Stimulated activated naive CD4-positive, alpha-beta T cell (primary cell): ENCODE results near the gene RNF212.

ENCODE experiments used
- DNase-seq, 6 experiments: peaks; one replicate each; lab custom pipeline; 2025; lab: John Stamatoyannopoulos, UW

The RNF212 gene

DNA sequence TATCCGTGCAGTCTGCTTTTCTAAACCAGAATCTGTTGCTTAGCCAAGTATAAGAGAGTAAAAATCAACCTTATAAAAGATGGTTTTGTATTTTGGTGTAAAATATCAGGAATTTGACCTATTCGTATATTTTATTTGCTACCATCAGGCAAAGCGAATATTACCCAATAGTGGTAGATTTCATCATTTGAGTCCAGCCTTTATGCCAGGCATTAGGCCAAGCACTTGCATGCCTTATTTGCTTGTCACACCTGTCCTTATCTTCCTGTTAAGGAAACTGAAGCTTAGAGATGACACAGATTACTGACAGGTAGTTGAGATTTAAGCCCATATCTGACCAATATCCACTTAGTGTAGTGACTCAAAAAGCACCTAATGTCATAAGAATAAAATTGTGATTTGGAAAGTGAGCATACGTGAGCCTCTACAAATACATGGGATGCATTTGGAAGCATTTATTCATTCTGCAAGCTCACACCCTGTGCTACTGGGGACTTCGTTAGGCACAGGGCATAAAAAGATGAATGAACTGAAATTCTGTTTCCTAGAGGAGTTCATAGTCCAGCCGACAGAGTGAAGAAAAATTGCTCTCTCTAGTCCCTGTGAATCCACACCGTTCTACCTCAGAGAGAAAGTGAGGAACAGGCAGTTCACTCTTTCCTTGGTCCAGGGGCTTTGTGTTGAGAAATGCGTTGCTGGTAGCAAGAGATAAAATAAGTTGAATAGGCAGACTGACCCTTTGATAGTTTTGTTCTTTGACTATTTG is 2.3 kb upstream of the RNF212 start:
- DNase-seq: no peak

- DNase-seq: no peak
Measured at GRCh38 chr4:1112821-1113182, 562 bp downstream of the RNF212 start.

- no peak for DNase-seq
Measured at GRCh38 chr4:1112174-1112820, 1.1 kb downstream of the RNF212 start.

DNA sequence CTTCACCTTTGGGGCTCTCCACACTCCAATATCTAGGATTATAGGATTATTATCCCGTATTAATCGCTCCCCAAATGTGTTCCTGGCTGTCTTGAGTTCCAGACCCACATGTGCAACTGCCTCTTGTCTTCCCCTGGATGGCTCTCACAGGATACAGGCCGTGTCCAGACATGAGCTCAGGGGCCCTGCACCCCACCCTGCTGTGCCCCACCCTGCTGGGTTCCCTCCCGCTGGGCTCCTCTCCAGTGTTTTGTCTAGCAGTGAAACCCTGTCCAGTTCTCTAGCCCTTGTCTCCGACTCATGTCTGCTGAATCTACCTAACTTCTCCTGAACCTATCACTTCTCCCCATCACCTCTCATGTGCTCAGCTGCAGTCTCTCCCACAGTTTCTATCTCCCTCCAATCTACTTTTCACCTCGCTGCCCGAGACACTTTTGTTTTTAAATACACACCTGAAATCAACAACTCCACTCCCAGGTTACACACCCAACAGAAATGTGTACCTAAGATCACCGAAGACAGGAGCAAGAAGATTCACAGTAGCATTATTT is 2.0 kb downstream of the RNF212 start:
- DNase-seq: no peak

DNA sequence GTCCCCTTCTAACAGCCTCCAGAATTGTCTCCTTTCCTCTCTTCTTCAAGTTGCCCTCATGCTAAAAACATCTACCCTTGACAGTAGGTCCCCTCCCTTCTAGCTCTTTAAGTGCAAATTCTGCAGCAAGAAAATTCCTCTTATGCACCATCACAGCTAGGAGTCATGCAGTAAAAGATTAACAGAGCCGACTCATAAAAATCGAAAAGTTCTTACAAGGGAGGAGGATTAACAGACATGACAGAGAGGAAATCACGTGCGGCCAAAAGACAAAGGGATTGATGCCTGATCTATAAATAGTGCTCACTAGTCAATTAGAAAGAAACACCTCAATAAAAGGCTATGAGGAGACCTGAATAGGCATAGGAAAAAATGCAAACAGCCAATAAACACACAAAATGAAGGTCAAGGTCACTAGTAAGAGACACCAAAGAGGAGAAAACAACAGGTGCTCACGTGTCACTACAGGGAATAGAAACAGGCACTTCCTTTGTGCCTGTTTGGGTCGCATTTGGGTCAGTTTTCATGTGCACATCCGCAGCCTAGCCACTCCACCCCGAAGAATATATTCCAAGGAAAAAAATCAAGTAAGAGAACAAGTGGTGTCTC is 3.4 kb downstream of the RNF212 start:
- no peak for DNase-seq

DNA sequence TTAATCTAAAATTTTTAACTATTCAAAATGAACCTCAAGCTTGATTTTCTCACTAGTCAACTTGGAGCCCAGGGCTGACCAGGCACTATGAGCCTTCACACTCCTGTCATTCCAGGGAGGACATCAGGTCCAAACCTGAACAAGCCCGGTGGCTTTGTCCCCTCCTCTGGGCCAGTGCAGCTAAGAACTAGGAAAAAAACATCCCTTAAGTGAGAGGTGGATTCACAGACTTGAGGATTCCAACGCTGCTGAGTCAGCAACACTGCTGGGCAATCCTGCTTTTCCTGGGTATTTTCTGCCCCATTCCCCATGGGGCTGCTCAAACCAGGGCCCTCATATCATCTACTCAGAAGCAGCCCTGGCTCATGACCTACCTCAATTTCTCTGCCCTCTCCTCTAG is 4.0 kb downstream of the RNF212 start:
- no peak for DNase-seq

- no peak for DNase-seq
Measured at GRCh38 chr4:1105662-1106061, 7.7 kb downstream of the RNF212 start.

DNA sequence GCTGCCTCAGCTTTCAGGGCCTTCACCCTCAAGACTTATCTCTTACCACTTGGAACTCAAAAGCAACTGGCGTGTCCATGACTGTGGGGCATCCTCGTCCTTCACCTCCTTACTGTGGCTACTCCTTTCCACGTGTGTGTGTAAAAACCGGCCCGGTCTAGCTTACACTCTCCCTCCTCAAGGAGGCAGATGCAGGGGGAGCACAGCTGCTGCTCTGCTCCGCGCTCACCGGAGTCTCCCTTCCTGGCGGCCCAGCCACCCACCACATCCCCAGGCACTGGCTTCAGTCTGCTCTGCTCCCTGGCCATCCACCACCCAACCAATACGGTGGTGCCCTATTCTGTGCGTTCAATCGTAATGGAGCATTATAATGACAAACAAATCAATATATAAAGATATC is 8.3 kb downstream of the RNF212 start:
- no peak for DNase-seq

- DNase-seq: no peak
Measured at GRCh38 chr4:1104647-1105046, 8.7 kb downstream of the RNF212 start.

- DNase-seq: no peak
Measured at GRCh38 chr4:1099684-1100335, 13.6 kb downstream of the RNF212 start.

GRCh38 chr4:1099270-1099669 is 14.1 kb downstream of the RNF212 start:
- DNase-seq: no peak

GRCh38 chr4:1098311-1098925 is 14.9 kb downstream of the RNF212 start:
- no peak for DNase-seq

GRCh38 chr4:1097553-1097952 is 15.8 kb downstream of the RNF212 start:
- no peak for DNase-seq

DNA sequence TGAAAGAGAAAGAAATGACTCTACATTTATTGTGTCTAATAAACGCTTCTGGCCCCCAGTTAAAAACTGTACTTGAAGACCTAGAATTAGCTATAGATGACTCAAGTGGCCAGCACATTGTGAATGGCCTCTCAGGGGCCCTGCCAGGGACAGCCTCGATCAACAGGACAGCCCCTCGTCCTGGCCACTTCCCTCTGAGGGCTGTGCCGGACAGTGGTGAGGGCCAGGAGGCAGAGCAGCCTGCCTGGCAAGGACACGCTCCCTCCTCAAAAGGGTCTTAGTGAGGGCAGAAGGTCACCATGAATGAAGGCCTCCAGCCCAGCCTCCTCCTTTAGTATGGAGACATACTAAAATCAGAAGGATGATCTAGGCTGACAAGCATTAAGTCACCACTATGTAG is 16.5 kb downstream of the RNF212 start:
- no peak for DNase-seq

DNA sequence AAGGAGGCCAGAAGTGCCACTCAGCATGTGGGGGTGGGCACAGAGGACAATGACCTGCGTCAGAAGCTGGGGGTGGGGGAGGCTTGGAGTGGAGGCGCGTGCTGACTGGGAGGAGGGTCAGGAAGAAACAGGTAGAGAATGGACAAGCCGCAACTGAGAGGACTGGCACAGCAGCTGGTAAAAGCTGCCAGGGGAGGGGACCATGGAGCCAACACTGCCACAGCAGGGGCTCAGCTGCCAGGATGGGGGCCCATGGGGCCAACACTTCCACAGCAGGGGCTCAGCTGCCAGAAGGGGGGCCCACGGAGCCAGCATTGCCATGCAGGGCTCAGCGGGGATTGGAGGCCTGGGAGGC is 19.1 kb downstream of the RNF212 start:
- no peak for DNase-seq

- DNase-seq: no peak
Measured at GRCh38 chr4:1093391-1094335, 19.7 kb downstream of the RNF212 start.

DNA sequence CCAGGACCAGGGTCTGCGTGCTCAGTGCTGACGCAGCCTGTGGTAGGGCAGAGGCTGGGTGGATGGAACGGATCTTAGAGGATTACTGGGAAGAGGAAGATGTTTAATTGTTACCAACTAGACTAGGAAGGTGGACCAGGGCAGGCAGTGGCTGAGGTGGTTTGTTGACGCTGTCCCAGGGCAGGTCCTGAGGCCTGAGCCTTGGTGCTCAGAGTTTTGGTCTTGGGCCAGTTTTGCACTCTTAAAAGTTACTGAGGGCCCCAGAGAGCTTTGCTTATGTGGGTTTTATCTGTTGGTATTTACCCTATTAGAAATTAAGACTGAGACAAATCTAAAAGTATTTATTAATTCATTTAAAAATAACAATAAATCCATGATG is 20.4 kb downstream of the RNF212 start:
- no peak for DNase-seq

DNA sequence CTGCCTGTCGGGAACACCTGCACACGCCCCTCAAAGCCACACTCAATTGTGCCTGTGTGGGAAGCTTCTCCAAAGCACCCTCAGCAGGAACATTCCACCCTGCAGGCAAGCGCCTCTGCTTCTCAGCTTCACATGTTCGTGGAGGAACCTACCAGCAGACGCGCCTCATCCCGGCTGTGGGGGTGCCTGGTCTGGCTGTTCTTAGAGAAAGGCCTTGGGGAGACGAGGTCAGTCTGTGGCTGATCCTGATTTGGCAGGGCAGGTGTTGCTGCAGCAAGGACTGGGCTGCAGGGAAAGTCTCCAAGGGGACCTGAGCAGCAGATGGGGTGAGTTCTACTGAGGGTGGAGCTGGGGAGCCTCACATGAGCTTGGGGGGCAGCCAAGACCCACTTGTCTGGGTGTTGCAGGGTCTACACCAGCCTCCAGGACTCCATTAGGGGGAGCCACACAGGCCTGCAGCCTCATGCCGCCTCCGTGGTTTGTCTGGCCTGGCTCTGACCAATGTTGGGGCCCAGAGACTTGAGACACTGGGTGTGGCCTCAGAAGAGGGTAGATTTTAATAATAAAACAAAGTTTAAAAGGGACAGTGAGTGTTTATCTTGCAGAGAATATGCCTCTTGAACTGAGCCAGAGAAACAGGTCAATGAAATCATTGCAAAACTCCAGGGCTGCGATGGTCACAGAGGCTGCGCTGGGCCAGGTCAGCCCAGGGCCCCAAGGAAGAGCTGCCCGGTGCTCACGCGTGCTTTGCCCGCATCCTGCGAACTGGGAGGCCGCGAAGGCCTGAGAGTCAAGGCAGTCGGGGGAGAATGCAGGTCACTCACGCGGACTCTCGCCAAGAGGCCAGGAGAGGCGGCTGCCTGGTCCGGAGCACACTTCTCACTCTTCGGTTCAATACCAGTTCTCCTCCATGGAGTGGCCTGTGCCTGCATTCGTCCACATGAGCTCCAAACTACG is 21.1 kb downstream of the RNF212 start:
- DNase-seq: no peak

DNA sequence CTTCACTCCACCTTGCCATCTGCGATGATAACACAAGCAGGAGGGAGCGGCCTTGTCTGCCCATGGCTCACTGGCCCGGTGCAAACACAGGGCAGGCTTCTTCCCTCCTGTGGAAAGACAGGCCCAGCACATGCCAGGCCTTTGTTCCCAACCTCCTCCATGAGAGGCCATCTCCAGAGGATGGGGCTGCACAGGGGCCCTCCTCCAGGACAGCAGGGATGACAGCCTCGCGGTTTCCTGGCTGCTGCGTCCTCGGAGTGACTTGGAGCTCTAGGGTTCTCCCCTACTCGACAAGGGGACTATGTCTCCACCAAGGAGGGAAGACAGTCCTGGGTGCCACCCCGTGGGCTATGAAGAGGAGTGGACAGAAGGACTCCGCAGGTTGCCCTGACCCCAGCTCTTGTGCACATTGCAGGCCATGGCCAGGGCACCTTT is 21.8 kb downstream of the RNF212 start:
- DNase-seq: no peak
